Measurements from ENCODE around the gene DGAT2.
A peak's percentile ranks its signal among the peaks of the same experiment; 100 is the strongest.
"Not testable (repeated sequence)": the region's sequence is repeated elsewhere in the genome, so short reads cannot be mapped to it uniquely, and the experiment has no call there.

The DGAT2 gene

DNA sequence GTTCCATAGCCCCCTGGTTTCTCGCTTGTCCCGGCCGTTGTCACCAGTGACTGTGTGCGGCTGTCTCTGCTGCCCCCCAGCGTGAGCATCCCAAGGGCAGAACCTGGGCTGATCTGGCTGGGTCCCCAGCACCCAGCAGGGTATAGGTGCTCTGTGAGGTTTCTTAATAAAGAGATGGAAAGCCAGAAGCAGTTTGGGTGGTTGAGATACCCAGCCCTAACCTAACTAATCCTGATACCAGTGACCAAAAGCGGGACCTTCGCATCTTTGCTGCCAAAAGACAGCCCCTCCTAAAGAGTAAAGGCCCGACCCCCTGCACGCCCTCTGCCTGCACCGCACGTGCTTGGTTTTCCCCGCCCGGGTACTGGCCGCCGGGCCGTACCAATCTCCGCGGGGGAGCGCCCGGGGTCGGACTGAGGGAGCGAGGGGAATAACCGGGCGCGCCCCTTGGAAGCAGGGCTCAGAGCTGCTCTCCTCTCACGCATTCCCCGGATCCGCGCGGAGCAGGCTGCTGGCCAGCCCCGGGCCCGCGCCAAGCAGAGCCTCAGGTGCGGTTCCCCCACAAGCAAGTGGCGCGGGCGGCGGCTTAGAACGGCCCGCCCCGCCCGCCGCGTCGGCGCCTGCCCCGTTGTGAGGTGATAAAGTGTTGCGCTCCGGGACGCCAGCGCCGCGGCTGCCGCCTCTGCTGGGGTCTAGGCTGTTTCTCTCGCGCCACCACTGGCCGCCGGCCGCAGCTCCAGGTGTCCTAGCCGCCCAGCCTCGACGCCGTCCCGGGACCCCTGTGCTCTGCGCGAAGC lies at the start of gene DGAT2:
TSS of gene DGAT2 (plus strand) at position 667 of the 797 bp plus-strand sequence. CDS start 214 bp downstream, outside the sequence.
- DNase-seq (ENCODE audit: low spot score), result peak; percentile 60

DNA sequence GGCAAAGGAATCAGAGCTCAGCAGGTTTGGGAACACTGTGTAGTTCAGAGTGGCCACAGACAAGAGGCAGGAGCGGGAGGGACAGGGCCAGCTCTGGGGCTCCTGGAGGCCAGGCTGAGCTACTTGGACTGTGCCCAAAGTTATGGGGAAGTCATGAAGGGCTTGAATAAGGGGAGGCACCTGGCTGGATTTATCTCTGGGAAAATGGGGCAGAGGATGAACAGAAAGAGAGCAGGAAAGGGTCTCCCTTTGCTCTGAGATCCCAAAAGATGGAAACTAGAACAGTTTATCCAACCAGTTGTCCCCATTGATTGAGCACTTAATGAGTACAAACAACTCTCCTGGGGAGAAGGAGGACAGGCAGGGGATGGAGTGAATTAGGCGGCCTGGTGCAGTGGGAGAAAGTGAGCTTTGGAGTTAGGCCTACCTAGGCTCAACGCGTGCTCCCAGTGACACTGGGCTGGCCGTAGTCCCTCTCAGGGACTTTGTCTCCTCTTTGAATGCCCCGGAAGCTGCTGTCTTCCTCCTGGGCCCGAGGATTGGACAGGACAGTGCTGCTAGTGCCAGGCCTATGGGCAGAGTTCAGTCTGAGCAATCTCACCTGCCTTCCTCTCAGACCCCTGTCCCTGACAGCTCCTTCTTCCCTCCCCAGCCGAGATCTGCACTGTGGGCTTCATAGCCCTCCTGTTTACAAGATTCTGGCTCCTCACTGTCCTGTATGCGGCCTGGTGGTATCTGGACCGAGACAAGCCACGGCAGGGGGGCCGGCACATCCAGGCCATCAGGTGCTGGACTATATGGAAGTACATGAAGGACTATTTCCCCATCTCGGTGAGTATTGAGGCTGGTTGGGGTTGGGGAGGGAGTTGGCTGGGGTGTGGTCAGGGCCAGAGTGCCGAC lies 49.0 kb upstream of the DGAT2 start:
- DNase-seq (ENCODE audit: low spot score), result no peak

DNA sequence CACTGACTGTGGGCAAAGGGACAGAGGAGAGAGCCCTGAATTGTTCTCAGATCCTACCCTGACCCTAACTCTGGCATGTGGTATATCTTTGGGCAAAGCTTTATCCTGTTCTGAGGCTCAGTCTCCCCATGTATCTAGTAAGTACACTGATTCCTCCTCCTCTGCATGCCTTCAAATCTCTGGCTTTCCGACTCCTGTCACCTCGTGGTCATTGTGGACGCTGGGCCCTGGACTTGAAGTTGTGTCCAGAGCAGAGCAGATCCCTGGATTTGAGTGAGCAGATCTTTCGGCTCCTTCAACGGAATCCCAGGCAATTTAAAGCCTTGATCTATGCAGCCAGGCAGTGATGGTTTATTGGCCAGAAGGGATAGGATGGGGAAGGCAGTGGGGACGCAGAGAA lies 47.9 kb upstream of the DGAT2 start:
- DNase-seq (ENCODE audit: low spot score), result no peak

- no peak for DNase-seq (ENCODE audit: low spot score)
Measured at GRCh38 chr11:75721852-75722668, 46.5 kb upstream of the DGAT2 start.

DNA sequence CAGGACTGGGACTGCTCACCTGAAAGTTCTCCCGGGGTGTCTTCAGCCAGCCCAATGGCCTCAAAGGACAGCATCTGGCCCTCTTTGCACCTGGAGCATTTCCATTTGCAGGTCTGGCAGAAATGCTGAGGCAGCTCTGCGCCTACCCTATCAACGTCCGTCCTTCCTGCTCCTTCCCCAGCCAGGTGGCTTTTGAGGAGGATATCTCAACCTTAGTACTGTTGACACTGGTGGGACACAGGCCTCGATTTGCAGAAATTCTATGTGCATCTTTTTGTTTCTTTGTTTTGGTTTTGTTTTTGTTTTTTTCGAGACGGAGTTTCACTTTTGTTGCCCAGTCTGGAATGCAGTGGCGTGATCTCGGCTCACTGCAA lies 45.9 kb upstream of the DGAT2 start:
- DNase-seq (ENCODE audit: low spot score), result no peak

GRCh38 chr11:75725547-75726320 lies 42.8 kb upstream of the DGAT2 start:
- no peak for DNase-seq (ENCODE audit: low spot score)

DNA sequence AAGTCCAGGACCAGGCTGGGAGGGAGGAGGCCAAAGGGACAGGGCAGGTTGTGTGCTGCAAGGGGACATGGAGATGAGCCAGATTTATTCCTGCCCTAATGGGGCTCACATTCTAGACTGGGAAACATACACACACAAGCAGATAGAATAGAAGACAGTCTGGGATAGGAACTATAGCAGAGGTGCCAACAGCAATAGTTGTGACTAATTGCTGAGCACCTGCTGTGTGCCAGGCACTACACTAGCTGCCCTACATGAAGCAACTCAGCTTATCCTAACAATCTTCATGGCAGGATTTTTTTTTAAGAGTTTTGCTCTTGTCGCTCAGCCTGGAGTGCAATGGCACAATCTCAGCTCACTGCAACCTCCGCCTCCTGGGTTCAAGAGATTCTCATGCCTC lies 39.6 kb upstream of the DGAT2 start:
- DNase-seq (ENCODE audit: low spot score), result no peak

DNA sequence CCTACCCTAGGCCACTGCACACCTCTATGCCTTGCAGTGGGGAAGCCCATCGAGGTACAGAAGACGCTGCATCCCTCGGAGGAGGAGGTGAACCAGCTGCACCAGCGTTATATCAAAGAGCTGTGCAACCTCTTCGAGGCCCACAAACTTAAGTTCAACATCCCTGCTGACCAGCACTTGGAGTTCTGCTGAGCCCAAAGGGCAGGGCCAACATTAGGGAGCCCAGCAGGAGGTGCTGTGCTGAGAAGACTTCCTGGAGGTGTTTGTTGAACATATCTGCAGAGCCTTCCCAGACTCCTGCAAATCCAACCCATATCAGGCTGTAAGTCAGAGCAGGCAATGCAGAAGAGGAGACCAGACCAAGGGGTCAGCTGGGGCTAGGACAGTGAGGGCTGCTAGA lies 37.5 kb upstream of the DGAT2 start:
- DNase-seq (ENCODE audit: low spot score), result no peak

GRCh38 chr11:75733071-75733430 lies 35.5 kb upstream of the DGAT2 start:
- DNase-seq (ENCODE audit: low spot score), result no peak

- no peak for DNase-seq (ENCODE audit: low spot score)
Measured at GRCh38 chr11:75733431-75734107, 35.0 kb upstream of the DGAT2 start.

GRCh38 chr11:75734491-75735180 lies 33.9 kb upstream of the DGAT2 start:
- DNase-seq (ENCODE audit: low spot score), result no peak

- DNase-seq (ENCODE audit: low spot score), result no peak
Measured at GRCh38 chr11:75735181-75735845, 33.3 kb upstream of the DGAT2 start.

GRCh38 chr11:75737314-75737713 lies 31.3 kb upstream of the DGAT2 start:
- DNase-seq (ENCODE audit: low spot score), result no peak

DNA sequence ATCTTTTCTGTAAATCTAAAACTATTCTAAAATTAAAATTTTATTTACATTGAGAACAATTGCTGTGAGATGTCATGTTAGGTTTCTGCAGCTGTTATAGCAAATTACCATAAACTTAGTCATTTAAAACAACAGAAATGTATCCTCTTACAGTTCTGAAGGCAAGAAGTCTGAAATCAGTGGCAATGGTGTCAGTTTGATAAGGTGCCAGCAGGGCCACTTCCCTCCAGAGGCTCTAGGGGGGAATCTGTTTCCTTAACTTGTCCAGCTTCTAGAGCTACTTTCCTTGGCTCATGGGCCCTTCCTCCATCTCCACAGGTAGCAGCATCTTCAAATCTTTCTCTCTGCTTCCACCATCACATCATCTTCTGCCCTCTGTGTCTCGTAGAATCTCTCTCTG lies 27.9 kb upstream of the DGAT2 start:
- DNase-seq (ENCODE audit: low spot score), result no peak

- DNase-seq (ENCODE audit: low spot score), result not testable (repeated sequence)
Measured at GRCh38 chr11:75743159-75743558, 25.4 kb upstream of the DGAT2 start.

- DNase-seq (ENCODE audit: low spot score), result no peak
Measured at GRCh38 chr11:75743711-75744563, 24.6 kb upstream of the DGAT2 start.

DNA sequence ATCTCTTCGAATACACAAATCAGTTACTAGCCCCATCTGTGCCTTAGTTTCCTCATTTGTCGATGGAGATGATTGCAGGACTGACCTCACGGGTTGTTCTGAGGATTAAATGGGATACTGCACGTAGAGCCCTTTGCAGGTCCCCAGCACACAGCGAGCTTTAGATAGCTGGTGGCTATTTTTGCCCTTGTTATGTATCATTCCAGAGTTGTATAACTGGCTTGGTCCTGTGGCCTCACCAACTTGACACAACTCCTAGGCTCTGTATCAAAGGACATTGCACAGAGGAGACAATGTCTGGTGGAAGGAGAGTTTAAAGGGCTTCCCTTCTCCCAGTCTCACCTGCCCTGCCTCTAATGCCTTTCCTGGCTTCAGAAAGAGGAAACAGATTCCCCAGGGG lies 22.8 kb upstream of the DGAT2 start:
- no peak for DNase-seq (ENCODE audit: low spot score)

DNA sequence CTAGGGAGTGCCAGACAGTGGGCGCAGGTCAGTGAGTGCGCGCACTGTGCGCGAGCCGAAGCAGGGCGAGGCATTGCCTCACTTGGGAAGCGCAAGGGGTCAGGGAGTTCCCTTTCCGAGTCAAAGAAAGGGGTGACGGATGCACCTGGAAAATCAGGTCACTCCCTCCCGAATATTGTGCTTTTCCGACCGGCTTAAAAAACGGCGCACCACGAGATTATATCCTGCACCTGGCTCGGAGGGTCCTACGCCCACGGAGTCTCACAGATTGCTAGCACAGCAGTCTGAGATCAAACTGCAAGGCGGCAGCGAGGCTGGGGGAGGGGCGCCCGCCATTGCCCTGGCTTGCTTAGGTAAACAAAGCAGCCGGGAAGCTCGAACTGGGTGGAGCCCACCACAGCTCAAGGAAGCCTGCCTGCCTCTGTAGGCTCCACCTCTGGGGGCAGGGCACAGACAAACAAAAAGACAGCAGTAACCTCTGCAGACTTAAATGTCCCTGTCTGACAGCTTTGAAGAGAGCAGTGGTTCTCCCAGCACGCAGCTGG lies 19.8 kb upstream of the DGAT2 start:
- DNase-seq (ENCODE audit: low spot score), result not testable (repeated sequence)

- DNase-seq (ENCODE audit: low spot score), result not testable (repeated sequence)
Measured at GRCh38 chr11:75754933-75755332, 13.6 kb upstream of the DGAT2 start.
